IPS DF 6.9 (cell line): ENCODE data around the gene N4BP2L1.
A peak's percentile ranks its signal among the peaks of the same experiment; 100 is the strongest.

Source experiments
- DNase-seq: peaks from one replicate; pipeline ENCODE4 v3.0.0-alpha.2; 2013; ENCODE audit warnings: low read depth, low spot score
- H3K27ac ChIP-seq: one replicate; pipeline ENCODE4 v1.5.1; 2013; ENCODE audit warnings: low read length, control low read depth
- H3K27me3 ChIP-seq: 2 replicates; pipeline ENCODE4 v1.6.1; 2013; ENCODE audit warnings: mild to moderate bottlenecking, low read length; ENCODE audit not compliant: control insufficient read depth, insufficient read depth
- H3K36me3 ChIP-seq: 2 replicates; pipeline ENCODE4 v1.6.1; 2013; ENCODE audit warnings: low read length; ENCODE audit not compliant: control insufficient read depth, insufficient read depth
- H3K4me1 ChIP-seq: 2 replicates; pipeline ENCODE4 v1.6.1; 2013; ENCODE audit warnings: low read length; ENCODE audit not compliant: control insufficient read depth, insufficient read depth
- H3K4me3 ChIP-seq: 2 replicates; pipeline ENCODE4 v1.5.1; 2013; ENCODE audit warnings: mild to moderate bottlenecking, low read length
- H3K9me3 ChIP-seq: 2 replicates; pipeline ENCODE4 v1.6.1; 2013; ENCODE audit warnings: low read length, inconsistent platforms; ENCODE audit not compliant: control insufficient read depth, insufficient read depth
- WGBS: extraction: QIAGEN DNeasy Blood & Tissue Kit; methylation state at CpG from one replicate; pipeline ENCODE4 v1.1.7; 2013; ENCODE audit warnings: mixed read lengths, missing lambda C conversion rate; ENCODE audit not compliant: insufficient read length, insufficient coverage; 5-methylcytosine and 5-hydroxymethylcytosine counted together

The N4BP2L1 gene

DNA sequence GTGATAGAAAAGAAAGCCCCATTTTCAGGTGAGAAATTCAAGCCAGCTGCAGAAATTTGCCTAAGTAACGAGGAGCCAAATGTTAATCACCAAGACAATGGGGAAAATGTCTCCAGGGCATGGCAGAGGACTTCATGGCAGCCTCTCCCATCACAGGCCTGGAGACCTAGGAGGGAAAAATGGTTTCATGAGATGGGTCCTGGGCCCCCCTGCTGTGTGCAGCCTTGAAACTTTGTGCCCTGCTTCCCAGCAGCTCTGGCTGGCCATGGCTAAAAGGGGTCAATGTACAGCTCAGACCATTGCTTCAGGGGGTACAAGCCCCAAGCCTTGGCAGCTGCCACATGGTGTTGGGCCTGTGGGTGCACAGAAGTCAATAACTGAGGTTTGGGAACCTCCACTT lies 9.9 kb downstream of the N4BP2L1 start:
- Histone ChIP-seq H3K9me3 (no peaks in the 10 kb centered on the region), H3K4me3 (no peak overlapping the region), H3K4me1 (no peaks in the 10 kb centered on the region), H3K27ac (no peak overlapping the region), H3K36me3 (0 out of 2 replicates have a peak, but pooled peaks cover 2% of the 10 kb centered on the region), H3K27me3 (no peaks in the 10 kb centered on the region)
- no CpG with 5 or more reads among the region's 1 CpG for WGBS
- DNase-seq, result no peak

DNA sequence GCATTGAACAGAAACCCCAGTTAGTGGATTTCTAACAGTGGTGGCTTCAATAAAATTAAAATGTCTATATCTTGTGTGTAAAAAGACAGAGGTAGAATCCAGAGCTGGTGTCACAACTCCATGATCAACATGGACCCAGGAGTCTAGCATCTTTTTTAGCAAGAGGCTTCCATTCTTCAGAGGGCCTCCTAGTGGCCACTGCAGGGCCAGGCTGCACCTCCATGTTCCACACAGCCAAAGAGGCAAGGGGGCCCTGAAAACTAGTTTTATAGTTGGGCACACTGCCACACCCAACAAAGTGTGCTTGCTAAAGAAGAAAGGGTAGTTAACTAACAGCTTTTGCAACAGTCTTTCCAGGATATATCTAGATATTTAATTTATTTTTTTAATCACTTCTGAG lies 12.9 kb downstream of the N4BP2L1 start:
- Histone ChIP-seq H3K4me1 (no peaks in the 10 kb centered on the region), H3K9me3 (no peaks in the 10 kb centered on the region), H3K27ac (no peak overlapping the region), H3K36me3 (0 out of 2 replicates have a peak, but pooled peaks cover 2% of the 10 kb centered on the region), H3K4me3 (no peak overlapping the region), H3K27me3 (no peaks in the 10 kb centered on the region)
- DNase-seq, result no peak

DNA sequence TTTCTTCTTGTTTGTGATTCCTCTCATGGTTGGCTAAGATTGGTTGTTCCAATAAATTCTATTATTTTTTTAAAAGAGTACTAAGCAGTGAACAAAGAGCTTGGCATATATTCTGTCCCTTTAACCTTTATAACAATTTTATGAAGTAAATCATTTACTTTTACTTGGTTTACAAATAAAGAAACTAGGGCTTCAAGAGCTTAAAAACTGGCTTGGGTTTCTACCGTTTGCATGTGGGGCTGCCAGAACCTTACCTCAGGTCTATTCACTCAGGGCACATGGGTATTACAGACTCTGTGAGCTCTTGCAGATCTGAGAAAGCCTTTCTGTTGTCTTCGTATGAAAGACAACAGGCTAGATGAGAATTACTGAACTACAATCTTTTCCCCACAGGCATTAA lies 13.3 kb downstream of the N4BP2L1 start:
- Histone ChIP-seq H3K27me3 (no peaks in the 10 kb centered on the region), H3K9me3 (no peaks in the 10 kb centered on the region), H3K4me3 (no peak overlapping the region), H3K27ac (no peak overlapping the region), H3K36me3 (no peaks in the 10 kb centered on the region), H3K4me1 (no peaks in the 10 kb centered on the region)
- WGBS, result no CpG with 5 or more reads among the region's 2 CpGs
- no peak for DNase-seq

DNA sequence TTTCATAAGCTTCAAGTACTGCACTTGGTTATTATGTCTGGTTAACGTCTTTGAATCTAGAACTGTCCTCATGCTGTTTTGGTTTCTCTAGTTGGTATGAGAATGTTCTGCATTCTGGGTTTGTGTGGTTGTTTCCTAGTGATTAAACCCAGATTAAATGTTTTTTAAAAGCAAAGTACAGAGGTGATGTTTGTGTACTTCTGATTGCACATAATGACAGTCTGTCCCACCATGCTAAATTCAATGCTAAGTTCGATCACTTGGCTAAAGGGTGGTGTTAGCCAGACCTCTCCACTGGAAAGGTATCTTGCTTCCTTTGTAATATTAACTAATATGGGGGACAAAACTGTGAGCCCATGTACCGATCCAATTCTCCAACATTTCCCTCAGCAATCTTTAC lies 14.6 kb downstream of the N4BP2L1 start:
- no peak overlapping the region for H3K4me3 ChIP-seq
- H3K36me3 ChIP-seq, result no peaks in the 10 kb centered on the region
- H3K27me3 ChIP-seq, result no peaks in the 10 kb centered on the region
- DNase-seq, result no peak
- H3K27ac ChIP-seq, result no peak overlapping the region
- WGBS, result no CpG with 5 or more reads among the region's 3 CpGs
- no peaks in the 10 kb centered on the region for H3K9me3 ChIP-seq
- peaks cover 2% of the 10 kb centered on the region; the same call in 1 of the 2 replicates for H3K4me1 ChIP-seq

DNA sequence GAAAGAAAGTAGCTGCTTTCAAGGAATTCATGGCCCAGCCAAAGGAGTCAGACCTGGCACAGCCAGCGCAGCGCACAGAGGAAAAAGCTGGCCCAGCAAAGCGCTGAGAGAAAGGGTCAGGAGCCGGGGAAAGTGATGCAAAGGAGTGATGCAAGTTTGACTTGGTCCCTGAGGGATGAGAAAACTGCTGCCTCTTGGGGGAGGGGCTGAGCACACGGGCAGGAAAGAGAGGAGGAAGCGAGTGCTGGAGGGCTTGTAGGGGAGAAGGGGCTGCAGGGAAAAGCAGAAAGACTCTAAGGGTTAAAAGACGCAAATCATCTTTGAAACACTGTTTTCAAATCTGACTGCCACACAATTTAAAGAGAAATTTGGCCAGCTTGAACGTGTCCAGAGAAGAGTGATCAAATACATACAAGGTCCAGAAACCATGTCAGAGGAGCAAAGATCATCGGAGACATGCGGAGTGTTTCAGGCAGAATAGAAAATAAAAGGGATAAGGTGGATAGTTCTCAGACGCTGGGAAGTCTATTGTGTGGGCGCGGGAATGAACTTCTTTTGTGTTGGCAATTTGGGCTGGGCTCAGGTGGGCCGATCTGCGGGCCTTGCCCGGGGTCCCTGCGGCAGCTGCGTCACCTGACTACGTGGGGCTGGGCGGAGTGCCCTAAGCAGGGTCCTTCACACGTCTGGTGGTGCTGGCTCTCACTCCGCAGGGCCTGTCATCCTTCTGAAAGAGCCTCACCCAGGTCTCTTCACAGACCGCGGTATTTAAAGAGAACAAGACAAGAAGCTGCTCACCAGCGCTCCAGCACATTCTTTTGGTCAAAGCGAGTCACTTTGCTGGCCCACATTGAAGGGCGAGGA lies 18.1 kb downstream of the N4BP2L1 start:
- H3K4me1 ChIP-seq, result peaks cover 2% of the 10 kb centered on the region; the same call in 1 of the 2 replicates
- peak overlapping the region; percentile 20; the same call in 1 of the 2 replicates for H3K4me3 ChIP-seq
- H3K27ac ChIP-seq, result no peak overlapping the region
- H3K9me3 ChIP-seq, result no peaks in the 10 kb centered on the region
- no peaks in the 10 kb centered on the region for H3K27me3 ChIP-seq
- WGBS, result no CpG with 5 or more reads among the region's 27 CpGs
- DNase-seq, result no peak
- H3K36me3 ChIP-seq, result no peaks in the 10 kb centered on the region

DNA sequence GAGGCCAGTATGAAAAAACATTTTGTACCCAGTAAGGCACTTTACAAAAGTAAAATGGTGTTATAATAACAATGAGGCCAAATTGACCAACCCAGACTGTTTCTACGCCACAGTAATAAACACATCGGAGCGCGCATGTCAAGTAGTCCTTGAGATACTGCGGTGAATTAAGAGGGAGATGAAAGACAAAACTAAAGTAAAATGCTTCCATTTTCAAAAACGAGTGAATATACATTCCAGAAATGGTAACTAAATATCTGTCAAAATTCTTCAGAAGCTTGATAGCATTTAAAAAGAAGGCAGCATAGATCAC lies 19.0 kb downstream of the N4BP2L1 start:
- no peak for DNase-seq
- no peaks in the 10 kb centered on the region for H3K9me3 ChIP-seq
- H3K4me1 ChIP-seq, result peaks cover 2% of the 10 kb centered on the region; the same call in 1 of the 2 replicates
- no peaks in the 10 kb centered on the region for H3K27me3 ChIP-seq
- H3K36me3 ChIP-seq, result no peaks in the 10 kb centered on the region
- H3K27ac ChIP-seq, result no peak overlapping the region
- WGBS, result no CpG with 5 or more reads among the region's 6 CpGs
- no peak overlapping the region for H3K4me3 ChIP-seq

DNA sequence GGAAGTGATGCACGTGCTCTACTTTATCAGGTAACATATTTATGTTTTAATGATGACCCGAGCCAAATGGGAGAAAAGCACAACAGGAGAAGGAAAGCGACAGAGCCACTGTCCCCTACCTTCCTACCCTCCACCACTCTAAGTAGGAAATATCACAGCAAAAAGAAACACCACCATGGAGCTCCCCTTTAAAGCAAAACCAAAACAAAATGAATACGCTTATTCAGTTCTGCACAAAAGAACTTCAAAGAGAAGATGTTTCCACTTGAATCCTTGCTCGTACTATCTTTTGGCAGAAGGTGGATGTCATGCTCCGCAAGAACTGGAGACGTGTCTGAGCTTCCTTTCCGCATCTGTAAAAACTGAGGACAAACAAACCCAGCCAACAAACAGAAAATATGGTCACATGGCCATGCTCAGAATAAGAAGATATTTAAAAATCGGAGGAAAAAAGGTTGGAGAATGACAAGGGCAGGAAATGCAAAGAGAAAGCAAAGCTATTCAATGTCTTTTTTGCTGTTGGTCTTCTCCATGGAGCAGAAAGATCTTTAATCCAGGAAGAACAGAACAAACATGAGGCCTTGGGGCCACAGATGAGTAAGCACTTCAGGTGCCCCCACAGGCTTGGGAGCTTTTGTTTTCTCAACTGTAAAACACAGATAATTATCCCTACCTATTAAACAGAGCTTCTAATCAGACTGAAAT lies 19.5 kb downstream of the N4BP2L1 start:
- no CpG with 5 or more reads among the region's 9 CpGs for WGBS

DNA sequence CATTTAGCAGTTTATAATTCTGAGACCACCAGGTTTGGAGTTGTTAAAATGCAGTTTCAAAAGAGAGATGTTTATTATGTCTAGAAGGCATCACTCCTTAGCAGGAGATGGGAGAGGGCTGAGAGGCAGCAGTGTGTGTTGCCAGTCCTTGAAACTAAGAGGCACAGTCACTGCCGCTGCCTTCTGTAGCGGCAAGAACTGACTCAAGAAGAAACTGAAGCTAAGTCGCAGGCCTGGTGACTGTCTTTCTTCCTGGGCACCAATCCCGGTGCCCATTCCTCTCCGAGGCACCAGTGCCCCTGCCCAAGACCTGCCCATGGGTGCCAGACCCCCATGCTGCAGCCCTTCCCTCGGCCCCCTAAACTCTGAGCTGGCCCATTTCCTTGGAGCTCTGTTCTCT lies 20.1 kb downstream of the N4BP2L1 start:
- H3K9me3 ChIP-seq, result no peaks in the 10 kb centered on the region
- no peaks in the 10 kb centered on the region for H3K27me3 ChIP-seq
- H3K4me1 ChIP-seq, result peaks cover 2% of the 10 kb centered on the region; the same call in 1 of the 2 replicates
- H3K4me3 ChIP-seq, result no peak overlapping the region
- no peak overlapping the region for H3K27ac ChIP-seq
- DNase-seq, result no peak
- H3K36me3 ChIP-seq, result no peaks in the 10 kb centered on the region
- no CpG with 5 or more reads among the region's 6 CpGs for WGBS

More for the DNA sequence above, 19.5 kb downstream of the N4BP2L1 start:
- DNase-seq, result no peak
- Histone ChIP-seq H3K36me3 (no peaks in the 10 kb centered on the region), H3K27ac (no peak overlapping the region), H3K27me3 (no peaks in the 10 kb centered on the region), H3K4me3 (no peak overlapping the region), H3K4me1 (peaks cover 2% of the 10 kb centered on the region; the same call in 1 of the 2 replicates), H3K9me3 (no peaks in the 10 kb centered on the region)

DNA sequence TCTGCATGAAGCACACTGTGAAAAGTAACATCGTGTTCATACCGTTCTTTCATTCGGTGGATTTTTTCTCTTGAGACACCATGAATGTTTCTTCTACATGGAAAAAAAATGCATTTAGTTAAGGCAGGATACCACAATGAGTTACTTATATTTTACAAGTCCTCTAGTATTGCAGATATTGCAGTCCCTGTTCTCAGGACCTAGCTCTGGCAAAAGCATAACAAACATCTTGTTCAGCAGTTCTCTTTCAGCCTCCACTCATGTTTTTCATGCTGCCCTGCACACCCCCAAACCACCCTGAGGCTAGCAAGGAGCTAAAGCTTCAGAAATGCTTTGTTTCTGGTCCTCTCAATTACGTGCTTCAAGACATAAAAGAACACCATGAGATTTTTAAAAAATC lies 24.8 kb downstream of the N4BP2L1 start:
- no peak overlapping the region for H3K4me3 ChIP-seq
- DNase-seq, result no peak
- no CpG with 5 or more reads among the region's 4 CpGs for WGBS
- no peaks in the 10 kb centered on the region for H3K9me3 ChIP-seq
- no peaks in the 10 kb centered on the region for H3K4me1 ChIP-seq
- no peaks in the 10 kb centered on the region for H3K27me3 ChIP-seq
- no peaks in the 10 kb centered on the region for H3K36me3 ChIP-seq
- H3K27ac ChIP-seq, result no peak overlapping the region

DNA sequence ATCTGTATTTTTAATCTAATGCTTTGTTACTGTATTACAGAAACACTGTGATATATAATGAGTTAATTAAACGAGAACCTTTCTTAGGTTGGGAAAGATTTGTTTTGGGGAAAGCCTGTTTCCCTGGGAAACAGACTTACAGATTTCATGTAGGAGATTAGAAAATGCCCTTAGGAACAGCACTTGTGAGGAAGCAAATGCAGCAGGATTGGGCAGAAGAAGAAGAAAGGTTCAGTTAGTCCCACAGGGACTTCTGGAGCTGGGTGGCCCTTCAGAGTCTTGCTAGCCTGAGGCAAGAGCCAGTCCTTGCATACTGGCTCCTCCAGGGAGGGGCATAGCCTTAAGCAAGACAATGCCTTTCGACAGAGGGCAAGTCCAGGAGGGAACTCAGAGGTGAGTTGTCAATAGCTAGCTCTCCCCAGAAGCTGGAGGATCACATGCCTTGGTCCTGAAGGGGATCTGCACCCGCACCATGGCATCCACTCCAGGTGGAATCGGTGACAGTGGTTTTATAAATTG lies 36.8 kb downstream of the N4BP2L1 start:
- no peak overlapping the region for H3K4me3 ChIP-seq
- no peak overlapping the region for H3K27ac ChIP-seq
- no peaks in the 10 kb centered on the region for H3K27me3 ChIP-seq
- DNase-seq, result no peak
- H3K9me3 ChIP-seq, result no peaks in the 10 kb centered on the region
- no peaks in the 10 kb centered on the region for H3K4me1 ChIP-seq
- no peaks in the 10 kb centered on the region for H3K36me3 ChIP-seq
- no CpG with 5 or more reads among the region's 4 CpGs for WGBS
